Trophoblast cell (in vitro differentiated cells and primary cell): ENCODE measurements around the gene FABP3.
"Not testable (repeated sequence)": the region's sequence is repeated elsewhere in the genome, so short reads cannot be mapped to it uniquely, and the experiment has no call there.

Source experiments
- DNase-seq, 2 donors: peaks; one replicate each; pipeline ENCODE4 v3.0.0-alpha.2; 2016
- H2AFZ ChIP-seq: 2 replicates; pipeline ENCODE4 v1.6.1; 2013; ENCODE audit warnings: low read length, moderate library complexity, mild to moderate bottlenecking; ENCODE audit not compliant: insufficient read depth, poor library complexity
- H2AK5ac ChIP-seq: 2 replicates; pipeline ENCODE4 v1.6.1; 2013; ENCODE audit warnings: mild to moderate bottlenecking, low read length
- H2BK120ac ChIP-seq: 2 replicates; pipeline ENCODE4 v1.6.1; 2013; ENCODE audit warnings: low read length, mild to moderate bottlenecking, moderate library complexity; ENCODE audit not compliant: insufficient read depth, poor library complexity
- H2BK12ac ChIP-seq: 2 replicates; pipeline ENCODE4 v1.6.1; 2013; ENCODE audit warnings: mild to moderate bottlenecking, low read length, moderate library complexity
- H2BK5ac ChIP-seq: 2 replicates; pipeline ENCODE4 v1.6.1; 2013; ENCODE audit warnings: low read length, low read depth, moderate library complexity, mild to moderate bottlenecking; ENCODE audit not compliant: poor library complexity
- H3K14ac ChIP-seq: 2 replicates; pipeline ENCODE4 v1.6.1; 2013; ENCODE audit warnings: mild to moderate bottlenecking, low read length
- H3K18ac ChIP-seq: 2 replicates; pipeline ENCODE4 v1.6.1; 2013; ENCODE audit warnings: mild to moderate bottlenecking, low read length
- H3K23ac ChIP-seq: 2 replicates; pipeline ENCODE4 v1.6.1; 2013; ENCODE audit warnings: low read length
- H3K27ac ChIP-seq: 2 replicates; pipeline ENCODE4 v1.5.1; 2013; ENCODE audit warnings: low read depth, mild to moderate bottlenecking, inconsistent platforms, low read length, moderate library complexity
- H3K27me3 ChIP-seq: 2 replicates; pipeline ENCODE4 v1.6.1; 2013; ENCODE audit warnings: inconsistent platforms, mild to moderate bottlenecking, low read length, moderate library complexity; ENCODE audit not compliant: insufficient read depth
- H3K36me3 ChIP-seq, 2 experiments: 1 replicate in 1 of 2; 2 replicates in 1 of 2; pipeline ENCODE4 v1.6.1; 2013; ENCODE audit warnings: low read length in 2 of 2, mild to moderate bottlenecking in 2 of 2, moderate library complexity in 1 of 2; ENCODE audit not compliant: insufficient read depth in 2 of 2, control insufficient read depth in 1 of 2
- H3K4ac ChIP-seq: 2 replicates; pipeline ENCODE4 v1.6.1; 2013; ENCODE audit warnings: low read depth, mild to moderate bottlenecking, low read length, moderate library complexity
- H3K4me1 ChIP-seq, 2 experiments: 1 replicate in 1 of 2; 2 replicates in 1 of 2; pipeline ENCODE4 v1.6.1; 2013; ENCODE audit warnings: low read length in 2 of 2, mild to moderate bottlenecking in 2 of 2, moderate library complexity in 1 of 2; ENCODE audit not compliant: insufficient read depth in 2 of 2, control insufficient read depth in 1 of 2
- H3K4me2 ChIP-seq: 2 replicates; pipeline ENCODE4 v1.6.1; 2013; ENCODE audit warnings: inconsistent platforms, mild to moderate bottlenecking, low read length, moderate library complexity
- H3K4me3 ChIP-seq: 2 replicates; pipeline ENCODE4 v1.5.1; 2013; ENCODE audit warnings: mild to moderate bottlenecking, low read depth, low read length, inconsistent platforms
- H3K79me1 ChIP-seq: one replicate; pipeline ENCODE4 v1.6.1; 2013; ENCODE audit warnings: low read length
- H3K79me2 ChIP-seq: 2 replicates; pipeline ENCODE4 v1.6.1; 2013; ENCODE audit warnings: low read length, mild to moderate bottlenecking; ENCODE audit not compliant: control insufficient read depth, insufficient read depth, poor library complexity
- H3K9ac ChIP-seq: 2 replicates; pipeline ENCODE4 v1.6.1; 2013; ENCODE audit warnings: mild to moderate bottlenecking, low read length
- H3K9me3 ChIP-seq: 2 replicates; pipeline ENCODE4 v1.6.1; 2013; ENCODE audit warnings: low read depth, mild to moderate bottlenecking, control low read depth, inconsistent platforms, low read length; ENCODE audit not compliant: insufficient read depth
- H4K12ac ChIP-seq: 2 replicates; pipeline ENCODE4 v1.6.1; 2013; ENCODE audit warnings: low read depth, mild to moderate bottlenecking, low read length, moderate library complexity
- H4K8ac ChIP-seq: 2 replicates; pipeline ENCODE4 v1.6.1; 2013; ENCODE audit warnings: low read depth, mild to moderate bottlenecking, low read length, moderate library complexity
- H4K91ac ChIP-seq: one replicate; pipeline ENCODE4 v1.6.1; 2013; ENCODE audit warnings: low read depth, mild to moderate bottlenecking, low read length, moderate library complexity
- WGBS: extraction: QIAGEN DNeasy Blood & Tissue Kit; methylation state at CpG from one replicate; pipeline ENCODE4 v1.1.7; 2013; ENCODE audit warnings: missing lambda C conversion rate; ENCODE audit not compliant: insufficient read length, insufficient coverage; ENCODE audit errors: extremely low coverage; 5-methylcytosine and 5-hydroxymethylcytosine counted together

The FABP3 gene

GRCh38 chr1:31390071-31390470 is 17.2 kb upstream of the FABP3 start:
- H3K23ac ChIP-seq = no peak overlapping the region
- H4K8ac ChIP-seq = peak overlapping the region; percentile 57
- no peak overlapping the region for H3K18ac ChIP-seq
- peak overlapping the region; percentile 19 for H3K4me2 ChIP-seq
- no peaks in the 10 kb centered on the region for H3K9me3 ChIP-seq
- H3K27me3 ChIP-seq = no peaks in the 10 kb centered on the region
- no peak overlapping the region for H2AFZ ChIP-seq
- no CpG with 5 or more reads among the region's 7 CpGs for WGBS
- H4K12ac ChIP-seq = no peak overlapping the region
- H2BK120ac ChIP-seq = no peak overlapping the region
- DNase-seq = peak; percentile 99
- H3K27ac ChIP-seq = peak overlapping the region; percentile 73
- H3K79me1 ChIP-seq = peaks cover 3% of the 10 kb centered on the region
- H3K4me1 ChIP-seq = peaks cover 10 to 16% of the 10 kb centered on the region in 2 experiments
- H3K4me3 ChIP-seq = no peak overlapping the region
- H3K14ac ChIP-seq = no peak overlapping the region
- no peak overlapping the region for H2BK12ac ChIP-seq
- no peaks in the 10 kb centered on the region for H3K79me2 ChIP-seq
- H2AK5ac ChIP-seq = no peak overlapping the region
- no peak overlapping the region for H3K9ac ChIP-seq
- H2BK5ac ChIP-seq = no peak overlapping the region
- no peak overlapping the region for H3K4ac ChIP-seq
- H3K36me3 ChIP-seq = no peaks in the 10 kb centered on the region
- no peak overlapping the region for H4K91ac ChIP-seq

- no CpG with 5 or more reads among the region's 7 CpGs for WGBS
- Histone ChIP-seq H3K79me1 (peaks cover 3% of the 10 kb centered on the region), H3K9me3 (no peaks in the 10 kb centered on the region), H3K9ac (no peak overlapping the region), H3K4ac (no peak overlapping the region), H3K36me3 (no peaks in the 10 kb centered on the region), H2BK12ac (peak overlapping the region; percentile 87), H3K4me2 (no peak overlapping the region), H2AK5ac (no peak overlapping the region), H3K4me1 (peaks cover 7 to 16% of the 10 kb centered on the region in 2 experiments), H2AFZ (no peak overlapping the region), H2BK120ac (no peak overlapping the region), H3K4me3 (no peak overlapping the region), H3K27me3 (no peaks in the 10 kb centered on the region), H3K27ac (peak overlapping the region; percentile 67), H4K12ac (no peak overlapping the region), H3K18ac (no peak overlapping the region), H2BK5ac (no peak overlapping the region), H4K8ac (no peak overlapping the region), H3K23ac (no peak overlapping the region), H3K14ac (no peak overlapping the region), H4K91ac (peak overlapping the region; percentile 16), H3K79me2 (no peaks in the 10 kb centered on the region)
- DNase-seq = peak; percentile 53 to 62
Measured at GRCh38 chr1:31389616-31390015, 16.7 kb upstream of the FABP3 start.

DNA sequence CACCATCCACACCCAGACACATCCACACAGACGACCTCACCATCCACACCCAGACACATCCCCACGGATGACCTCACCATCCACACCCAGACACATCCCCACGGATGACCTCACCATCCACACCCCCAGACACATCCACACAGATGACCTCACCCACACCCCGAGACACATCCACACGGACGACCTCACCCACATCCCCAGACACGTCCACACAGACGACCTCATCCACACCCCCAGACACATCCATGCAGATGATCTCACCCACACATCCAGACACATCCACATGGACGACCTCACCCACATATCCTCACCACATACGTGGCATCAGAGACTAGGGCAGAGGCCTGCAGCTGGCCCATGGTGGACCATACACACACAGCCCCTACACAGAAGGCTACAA is 14.7 kb upstream of the FABP3 start:
- no CpG with 5 or more reads among the region's 10 CpGs for WGBS
- Histone ChIP-seq H2BK5ac (no peak overlapping the region), H3K14ac (no peak overlapping the region), H3K36me3 (no peaks in the 10 kb centered on the region), H2AK5ac (no peak overlapping the region), H3K79me2 (no peaks in the 10 kb centered on the region), H3K27me3 (no peaks in the 10 kb centered on the region), H3K9me3 (no peaks in the 10 kb centered on the region), H2AFZ (no peak overlapping the region), H3K9ac (no peak overlapping the region), H3K4me1 (peaks cover 7 to 15% of the 10 kb centered on the region in 2 experiments), H4K91ac (no peak overlapping the region), H4K12ac (no peak overlapping the region), H3K4ac (no peak overlapping the region), H3K27ac (no peak overlapping the region), H2BK120ac (no peak overlapping the region), H3K23ac (no peak overlapping the region), H2BK12ac (no peak overlapping the region), H4K8ac (no peak overlapping the region), H3K4me2 (no peak overlapping the region), H3K4me3 (no peak overlapping the region), H3K79me1 (peaks cover 3% of the 10 kb centered on the region), H3K18ac (no peak overlapping the region)
- no peak for DNase-seq

GRCh38 chr1:31386576-31387243 is 13.8 kb upstream of the FABP3 start:
- H3K9me3 ChIP-seq, H2BK5ac ChIP-seq, H4K8ac ChIP-seq, H3K14ac ChIP-seq, H4K12ac ChIP-seq, H3K27ac ChIP-seq, DNase-seq, H2BK12ac ChIP-seq, H4K91ac ChIP-seq, H3K9ac ChIP-seq, H3K18ac ChIP-seq, H2BK120ac ChIP-seq, H3K27me3 ChIP-seq, H2AK5ac ChIP-seq, H3K79me1 ChIP-seq, H3K23ac ChIP-seq, H2AFZ ChIP-seq, H3K79me2 ChIP-seq, H3K4ac ChIP-seq, H3K4me3 ChIP-seq, H3K4me2 ChIP-seq, H3K36me3 ChIP-seq: not testable (repeated sequence)
- peaks cover 7 to 15% of the 10 kb centered on the region in 2 experiments for H3K4me1 ChIP-seq
- WGBS = no CpG with 5 or more reads among the region's 8 CpGs
